GM18873 (cell line): ENCODE measurements around the gene TDRKH.
"Not testable (repeated sequence)": the region's sequence is repeated elsewhere in the genome, so short reads cannot be mapped to it uniquely, and the experiment has no call there.

Experiments
- ATAC-seq: cut with Tn5 transposase; IDR thresholded peaks from one replicate; pipeline ENCODE4 v1.9.1; 2021; ENCODE audit warnings: mild to moderate bottlenecking, moderate library complexity, moderate number of reproducible peaks; ENCODE audit not compliant: unreplicated experiment, low FRiP score

Gene TDRKH

DNA sequence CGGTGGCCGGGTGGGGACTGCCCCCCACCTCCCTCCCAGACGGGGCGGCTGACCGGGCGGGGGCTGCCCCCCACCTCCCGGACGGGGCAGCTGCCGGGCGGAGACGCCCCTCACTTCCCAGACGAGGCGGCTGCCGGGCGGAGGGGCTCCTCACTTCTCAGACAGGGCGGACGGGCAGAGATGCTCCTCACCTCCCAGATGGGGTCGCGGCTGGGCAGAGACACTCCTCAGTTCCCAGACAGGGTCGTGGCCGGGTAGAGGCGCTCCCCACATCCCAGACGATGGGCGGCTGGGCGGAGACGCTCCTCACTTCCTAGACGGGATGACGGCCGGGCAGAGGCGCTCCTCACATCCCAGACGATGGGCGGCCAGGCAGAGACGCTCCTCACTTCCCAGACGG is 21.0 kb downstream of the TDRKH start:
- ATAC-seq, result not testable (repeated sequence)

DNA sequence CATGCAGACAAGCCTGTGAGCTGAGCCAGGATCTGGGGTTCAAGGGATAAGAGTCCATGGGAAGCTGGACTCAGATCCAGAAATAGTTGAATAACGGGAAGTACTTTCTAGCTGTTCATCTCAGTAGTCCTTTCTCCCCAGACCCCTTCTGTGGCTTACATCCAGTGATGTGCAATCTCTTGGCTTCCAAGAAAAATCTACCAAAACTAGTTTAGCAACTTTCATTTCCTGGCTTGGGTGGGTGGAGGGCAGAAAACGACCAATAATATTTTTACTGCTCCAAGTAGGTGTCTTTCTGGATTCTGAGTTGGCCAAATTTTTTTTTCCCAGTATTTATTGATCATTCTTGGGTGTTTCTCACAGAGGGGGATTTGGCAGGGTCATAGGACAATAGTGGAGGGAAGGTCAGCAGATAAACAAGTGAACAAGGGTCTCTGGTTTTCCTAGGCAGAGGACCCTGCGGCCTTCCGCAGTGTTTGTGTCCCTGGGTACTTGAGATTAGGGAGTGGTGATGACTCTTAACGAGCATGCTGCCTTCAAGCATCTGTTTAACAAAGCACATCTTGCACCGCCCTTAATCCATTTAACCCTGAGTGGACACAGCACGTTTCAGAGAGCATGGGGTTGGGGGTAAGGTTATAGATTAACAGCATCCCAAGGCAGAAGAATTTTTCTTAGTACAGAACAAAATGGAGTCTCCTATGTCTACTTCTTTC is 21.8 kb downstream of the TDRKH start:
- ATAC-seq, result not testable (repeated sequence)

DNA sequence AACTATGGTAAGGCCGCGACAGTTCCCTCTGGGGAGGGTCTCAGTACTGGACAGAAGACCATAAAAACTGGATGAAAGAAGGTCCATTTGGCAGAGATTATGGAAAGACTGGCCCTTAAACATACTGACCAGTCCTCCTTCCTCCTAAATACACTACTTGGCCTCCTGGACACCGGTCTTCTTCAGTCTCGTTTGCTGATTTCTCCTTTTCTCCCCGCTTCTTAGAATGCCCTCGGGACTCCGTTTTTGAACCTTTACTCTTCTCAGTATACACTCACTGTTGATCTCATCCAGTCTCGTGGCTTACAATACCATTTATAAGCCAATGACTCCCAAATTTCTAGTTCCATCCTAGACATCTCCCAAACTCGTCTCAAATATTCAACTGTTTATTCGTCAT is 26.3 kb downstream of the TDRKH start:
- ATAC-seq, result no peak

DNA sequence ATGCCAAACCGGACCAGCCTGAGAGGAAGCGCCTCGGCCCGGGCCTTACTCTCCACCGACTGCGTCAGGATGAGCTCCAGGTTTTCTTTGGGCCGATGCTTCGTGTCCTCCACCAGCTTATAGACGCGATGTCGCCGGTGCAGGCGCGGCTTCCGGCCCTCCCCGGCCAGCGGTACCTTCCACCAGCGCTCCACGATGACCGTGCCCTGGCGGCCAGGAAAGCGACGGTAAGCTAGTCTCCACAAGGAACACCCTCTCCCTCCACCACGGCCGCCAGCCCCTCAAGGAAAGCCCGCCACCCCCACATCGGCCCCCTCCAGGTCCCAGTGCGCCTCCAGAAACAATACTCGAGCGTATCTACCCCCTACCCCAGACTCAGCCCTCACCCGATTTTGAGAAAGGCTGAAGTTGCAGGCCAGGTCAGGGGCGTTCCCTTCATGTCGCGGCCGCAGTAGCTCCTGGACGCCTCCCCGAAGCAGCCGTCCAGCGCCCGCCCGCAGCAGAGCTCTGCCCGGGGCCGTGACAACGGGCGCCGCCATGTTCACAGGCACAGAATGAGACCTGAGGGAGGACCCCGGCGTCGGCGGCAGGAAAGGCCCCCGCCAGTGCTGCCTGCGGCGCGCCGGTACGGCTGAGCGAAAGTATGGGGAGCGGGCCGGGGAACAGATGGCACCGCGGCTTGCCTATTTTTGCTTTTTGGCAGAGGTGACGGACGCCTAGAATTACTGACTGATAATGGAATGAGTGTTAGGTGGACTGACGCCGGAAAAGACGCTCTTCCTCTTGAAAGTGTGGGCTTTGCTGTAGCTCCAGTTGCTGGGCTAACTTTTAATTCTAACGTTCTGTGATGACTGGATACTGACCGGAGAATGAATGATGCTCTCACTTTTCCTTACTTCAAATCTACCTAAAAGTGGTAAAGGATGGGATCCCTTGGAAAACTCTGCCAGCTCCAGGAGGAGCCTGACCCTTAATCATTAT is 27.1 kb downstream of the TDRKH start, which contains the start of gene MRPL9:
TSS of gene MRPL9 (minus strand) at position 556 of the 981 bp plus-strand sequence. CDS start at position 539, 17 bp downstream.
- peak; percentile 77 for ATAC-seq

DNA sequence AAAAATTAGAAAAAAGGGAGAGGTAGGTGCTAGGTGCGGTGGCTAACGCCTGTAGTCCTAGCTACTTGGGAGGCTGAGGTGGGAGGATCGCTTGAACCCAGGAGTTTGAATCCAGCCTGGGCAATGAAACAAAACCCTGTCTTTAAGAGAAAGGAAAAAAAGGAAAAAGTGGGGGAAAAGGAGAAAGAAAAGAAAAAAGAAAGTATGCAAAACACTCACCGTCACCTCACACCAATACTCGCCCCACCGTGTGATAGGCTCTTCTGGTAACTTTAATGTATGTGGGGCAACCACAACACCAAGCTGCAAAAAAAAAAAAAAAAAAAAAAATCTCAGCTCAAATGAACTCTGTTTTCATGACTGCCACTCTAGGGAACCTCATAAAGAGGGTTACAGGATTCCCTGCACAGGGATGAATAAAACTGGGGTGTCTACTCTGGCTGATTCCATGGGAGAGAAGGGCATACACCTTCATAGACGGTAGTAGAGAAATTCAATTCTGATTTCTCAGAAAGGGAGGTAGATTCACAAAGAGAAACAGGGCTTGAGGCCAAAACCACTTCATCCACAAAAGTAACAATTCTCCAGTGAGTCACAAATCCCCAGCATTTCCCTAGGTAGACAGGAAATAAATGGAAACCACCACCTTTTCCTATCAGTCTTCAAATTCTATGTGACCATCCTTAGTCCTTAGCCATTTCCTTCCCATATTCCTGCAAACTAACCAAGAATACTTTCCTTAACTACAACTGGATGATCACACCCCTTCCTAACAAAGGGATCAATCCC is 29.5 kb downstream of the TDRKH start:
- no peak for ATAC-seq

DNA sequence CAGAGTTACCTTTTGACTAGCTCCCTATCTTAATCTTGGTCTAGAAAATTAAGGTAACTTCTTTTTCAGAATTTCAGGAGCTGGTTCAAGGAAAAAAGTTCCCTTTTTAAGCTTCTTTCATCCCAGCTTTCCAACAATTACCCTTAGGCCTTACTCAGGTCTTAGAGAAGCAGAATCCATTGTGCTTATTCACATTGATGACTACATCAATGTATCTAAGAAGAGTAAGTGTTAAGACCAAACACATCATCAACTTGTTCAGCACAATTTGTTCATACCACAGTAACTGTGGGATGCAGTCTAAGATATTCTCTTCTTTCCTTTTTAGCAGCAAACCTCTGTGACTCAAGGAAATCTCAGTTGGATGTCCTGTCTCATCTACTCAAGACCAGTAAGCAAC is 31.1 kb downstream of the TDRKH start:
- no peak for ATAC-seq

DNA sequence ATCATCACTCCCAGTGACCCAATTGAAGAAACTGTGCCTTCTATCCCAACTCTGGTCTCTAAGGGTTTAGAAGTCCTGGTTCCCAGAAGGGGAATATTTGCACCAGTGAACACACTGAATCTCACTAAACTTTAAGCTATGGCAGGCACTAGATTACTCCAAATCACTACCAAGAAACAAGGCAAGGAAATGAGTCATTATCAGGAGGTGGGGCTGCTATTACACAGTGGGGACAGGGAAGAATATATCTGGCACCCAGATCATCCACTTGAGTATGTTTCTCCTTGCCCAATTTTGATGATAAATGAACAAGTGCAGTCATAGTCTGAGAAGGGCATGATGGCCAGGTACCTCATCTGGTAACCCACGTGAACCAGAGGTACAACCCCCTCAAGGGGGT is 34.0 kb downstream of the TDRKH start:
- no peak for ATAC-seq

DNA sequence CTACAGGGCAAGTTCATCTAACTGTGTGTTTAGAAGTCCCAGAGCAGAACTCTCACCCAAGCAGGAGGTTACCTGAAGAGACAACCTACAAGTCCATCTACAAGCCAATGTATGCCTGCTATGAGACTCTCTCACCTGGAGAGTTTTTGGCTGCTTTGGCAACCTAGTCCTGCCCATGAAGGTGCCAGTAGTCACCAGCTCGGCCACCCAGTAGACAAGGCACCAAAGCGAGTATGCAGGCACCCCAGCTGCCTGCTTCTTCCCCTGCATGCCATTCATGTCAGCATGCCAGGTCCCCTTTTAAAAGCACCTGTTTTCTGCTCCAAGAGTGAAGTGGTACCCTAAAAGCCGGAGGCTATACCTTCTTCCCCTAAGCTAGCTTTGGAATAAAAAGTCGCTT is 48.8 kb downstream of the TDRKH start:
- no peak for ATAC-seq

DNA sequence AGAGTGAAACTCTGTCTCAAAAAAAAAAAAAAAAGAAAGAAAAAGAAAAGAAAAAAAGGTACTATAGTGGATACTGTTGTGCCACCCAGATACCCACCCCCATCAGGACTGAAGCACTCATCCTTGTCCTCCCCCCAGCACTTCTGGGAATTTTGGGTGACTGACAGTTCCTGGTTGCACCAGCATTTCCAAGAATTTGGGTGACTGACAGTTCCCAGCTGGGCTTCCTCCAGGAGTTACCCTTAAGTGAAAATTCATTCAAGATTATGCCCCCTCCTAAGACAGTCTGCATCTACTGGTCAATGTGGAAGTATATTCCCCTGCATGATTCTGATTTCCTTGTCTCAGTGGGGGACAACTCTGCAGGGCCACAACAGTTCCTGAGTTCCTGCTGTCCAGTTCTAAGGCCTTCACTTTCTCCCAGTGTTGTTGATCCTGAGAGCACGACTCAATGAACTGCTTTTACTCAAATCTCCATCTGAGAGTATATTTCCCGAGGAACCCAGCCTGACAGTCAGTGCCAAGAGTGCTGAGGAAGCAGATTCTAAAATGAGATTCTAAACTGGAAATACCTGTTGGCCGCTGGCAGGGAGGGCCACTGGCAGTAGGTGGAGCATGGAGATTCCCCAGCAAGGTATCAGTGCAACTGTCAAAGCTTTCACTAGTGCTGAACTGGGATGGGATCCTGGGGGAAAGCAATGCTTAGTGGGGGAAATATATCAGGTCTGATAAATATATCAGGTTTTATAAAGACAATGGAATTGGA is 50.5 kb downstream of the TDRKH start:
- no peak for ATAC-seq

DNA sequence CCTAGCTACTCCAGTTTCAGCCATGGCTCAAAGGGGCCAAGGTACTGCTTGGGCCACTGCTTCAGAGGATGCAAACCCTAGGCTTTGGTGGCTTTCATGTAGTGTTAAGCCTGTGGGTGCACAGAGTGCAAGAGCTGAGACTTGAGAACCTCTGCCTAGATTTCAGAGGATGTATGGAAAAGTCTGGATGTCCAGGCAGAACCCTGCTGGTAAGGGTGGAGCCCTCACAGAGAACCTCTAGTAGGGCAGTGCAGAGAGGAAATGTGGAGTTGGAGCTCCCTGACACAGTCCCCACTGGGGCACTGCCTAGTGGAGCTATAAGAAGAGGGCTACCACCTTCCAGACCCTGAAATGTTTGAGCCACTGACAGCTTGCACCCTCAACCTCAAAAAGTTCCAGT is 52.8 kb downstream of the TDRKH start:
- no peak for ATAC-seq

DNA sequence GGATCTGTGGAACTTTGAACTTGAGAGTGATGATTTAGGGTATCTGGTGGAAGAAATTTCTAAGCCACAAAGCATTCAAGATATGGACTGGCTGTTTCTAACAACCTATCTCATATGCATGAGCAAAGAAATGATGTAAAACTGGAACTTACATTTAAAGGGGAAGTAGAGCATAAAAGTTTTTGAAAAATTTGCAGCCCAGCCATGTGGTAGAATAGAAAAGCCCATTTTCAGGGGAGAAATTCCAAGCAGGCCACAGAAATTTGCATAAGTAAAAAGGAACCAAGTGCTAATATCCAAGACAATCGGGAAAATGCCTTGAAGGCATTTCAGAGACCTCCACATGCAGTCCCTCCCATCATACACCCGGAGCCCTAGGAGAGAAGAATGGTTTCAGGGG is 53.3 kb downstream of the TDRKH start:
- ATAC-seq, result no peak

DNA sequence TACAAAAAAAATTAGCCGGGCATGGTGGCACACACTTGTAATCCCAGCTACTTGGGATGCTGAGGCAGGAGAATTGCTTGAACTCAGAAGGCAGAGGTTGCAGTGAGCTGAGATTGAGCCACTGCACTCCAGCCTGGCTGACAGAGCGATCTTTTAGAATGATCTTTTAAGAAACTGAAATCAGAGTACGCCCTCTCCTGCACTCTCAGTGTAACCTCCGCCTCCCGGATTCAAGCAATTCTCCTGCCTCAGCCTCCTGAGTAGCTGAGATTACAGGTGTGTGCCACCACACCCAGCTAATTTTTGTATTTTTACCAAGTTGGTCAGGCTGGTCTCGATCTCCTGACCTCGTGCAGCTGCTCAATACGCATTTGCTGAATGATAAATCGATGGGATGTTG is 56.3 kb downstream of the TDRKH start:
- ATAC-seq, result not testable (repeated sequence)

DNA sequence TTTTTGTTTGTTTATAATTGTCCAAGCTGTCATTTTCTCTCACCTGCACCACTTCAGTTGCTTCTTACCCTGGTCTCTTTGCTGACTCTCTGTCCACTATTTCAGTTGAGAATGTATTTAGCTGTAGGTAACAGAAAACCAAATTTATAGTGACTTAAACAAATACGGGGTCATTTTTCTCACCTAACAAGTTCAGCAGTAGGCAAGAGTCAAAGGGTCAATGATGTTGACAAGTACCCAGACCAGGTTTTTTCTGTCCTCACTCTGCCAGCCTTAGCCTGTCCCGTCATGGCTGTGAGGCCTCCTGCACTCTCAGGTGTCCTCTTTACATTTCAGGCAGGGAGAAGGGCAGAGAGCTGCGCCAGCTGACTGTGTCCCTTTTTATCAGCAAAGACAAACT is 57.2 kb downstream of the TDRKH start:
- ATAC-seq, result no peak

DNA sequence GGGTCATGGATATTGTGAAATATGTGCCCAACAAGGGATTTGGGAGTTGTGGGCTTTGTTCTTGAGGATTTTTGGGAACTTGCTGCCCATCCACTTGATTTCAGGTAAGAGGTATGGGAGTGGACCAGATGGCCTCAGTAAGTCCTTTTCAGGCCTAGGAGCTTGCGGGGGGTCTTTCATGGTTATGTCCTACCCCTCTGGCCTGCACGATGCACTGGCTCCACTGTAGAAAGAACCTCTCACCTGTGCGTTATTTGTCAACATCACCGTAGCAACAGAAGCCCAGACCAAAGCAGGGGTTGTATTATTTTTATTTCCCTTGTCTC is 60.4 kb downstream of the TDRKH start:
- no peak for ATAC-seq

DNA sequence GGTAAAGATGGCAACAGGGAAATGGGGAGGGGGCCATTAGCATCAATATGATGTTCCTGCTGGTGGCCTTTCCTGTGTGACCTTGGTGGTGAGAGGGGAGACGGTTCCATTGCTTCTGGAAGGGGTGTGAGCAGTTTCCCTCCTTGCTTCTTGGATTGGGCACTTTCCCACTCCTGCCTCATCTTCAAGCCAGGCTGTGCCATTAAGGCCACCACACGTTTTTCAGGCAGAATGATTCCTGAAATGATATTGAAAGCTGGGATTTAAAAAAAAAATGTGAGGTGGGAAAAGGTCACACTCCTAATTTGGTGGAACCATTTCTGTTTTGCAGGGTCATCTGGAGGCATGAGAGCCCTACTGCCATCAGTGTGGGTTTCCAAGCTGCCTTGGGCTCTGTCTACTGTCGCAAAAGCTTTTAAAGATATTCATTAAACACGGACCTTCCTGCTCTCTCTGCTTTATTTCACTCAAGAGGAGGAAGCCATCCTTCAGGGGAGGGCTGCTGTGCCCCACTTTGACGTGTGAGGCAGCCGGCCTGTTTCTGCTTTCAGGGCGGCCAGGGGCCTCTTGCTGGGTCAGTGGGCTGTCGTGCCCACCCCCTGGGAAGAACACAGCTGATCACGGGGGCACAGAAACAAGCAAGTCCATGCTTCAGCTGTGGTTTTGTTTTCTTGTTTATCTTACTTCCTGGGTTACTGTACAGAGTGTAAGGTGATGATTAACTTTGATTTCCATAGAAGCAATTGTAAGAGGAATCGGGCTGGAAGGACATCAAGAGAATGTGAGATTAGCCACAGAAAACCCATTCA is 60.9 kb downstream of the TDRKH start:
- ATAC-seq, result no peak

DNA sequence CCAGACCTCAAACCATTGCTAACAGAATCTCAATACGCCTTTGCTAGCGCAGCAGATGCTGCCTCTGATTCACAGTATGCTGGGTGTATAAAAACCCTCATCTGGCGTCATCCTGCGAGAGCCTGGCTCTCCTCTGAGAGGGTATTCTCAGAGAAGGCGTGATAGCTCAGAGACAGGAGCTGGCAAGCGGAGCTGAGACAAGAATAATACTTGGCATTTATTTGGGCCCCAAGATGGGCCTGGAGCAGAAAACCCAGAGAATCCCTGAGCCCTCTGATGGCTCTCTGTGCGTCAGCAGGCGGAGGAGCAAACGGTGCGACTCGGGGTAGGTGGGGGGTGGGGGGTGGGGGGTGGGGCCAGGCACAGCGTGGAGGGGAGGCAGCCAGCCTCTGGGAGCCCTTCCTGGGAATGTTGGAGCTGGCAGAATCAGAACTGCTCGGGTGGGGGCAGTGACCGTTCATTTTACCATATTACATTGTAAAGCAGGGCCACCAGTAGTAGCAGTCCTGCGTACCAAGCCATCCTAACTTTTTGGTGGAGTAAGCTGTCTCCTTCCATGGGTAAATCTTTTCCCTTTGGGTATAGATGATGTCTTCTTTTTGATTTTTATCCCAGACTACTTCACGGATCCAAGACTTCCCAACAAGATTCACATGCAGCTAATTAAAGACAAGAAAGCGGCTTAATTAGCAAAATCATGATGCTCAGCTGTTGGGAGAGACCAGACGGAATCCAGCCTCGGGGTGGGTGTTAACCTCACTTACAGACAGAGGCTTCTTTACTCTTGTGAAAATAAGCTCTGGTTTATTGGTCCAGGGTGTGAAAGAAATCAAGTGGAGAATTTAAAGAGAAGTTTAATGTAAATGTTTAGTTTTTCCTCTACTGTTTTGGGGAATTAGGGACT is 61.9 kb downstream of the TDRKH start:
- ATAC-seq, result no peak

DNA sequence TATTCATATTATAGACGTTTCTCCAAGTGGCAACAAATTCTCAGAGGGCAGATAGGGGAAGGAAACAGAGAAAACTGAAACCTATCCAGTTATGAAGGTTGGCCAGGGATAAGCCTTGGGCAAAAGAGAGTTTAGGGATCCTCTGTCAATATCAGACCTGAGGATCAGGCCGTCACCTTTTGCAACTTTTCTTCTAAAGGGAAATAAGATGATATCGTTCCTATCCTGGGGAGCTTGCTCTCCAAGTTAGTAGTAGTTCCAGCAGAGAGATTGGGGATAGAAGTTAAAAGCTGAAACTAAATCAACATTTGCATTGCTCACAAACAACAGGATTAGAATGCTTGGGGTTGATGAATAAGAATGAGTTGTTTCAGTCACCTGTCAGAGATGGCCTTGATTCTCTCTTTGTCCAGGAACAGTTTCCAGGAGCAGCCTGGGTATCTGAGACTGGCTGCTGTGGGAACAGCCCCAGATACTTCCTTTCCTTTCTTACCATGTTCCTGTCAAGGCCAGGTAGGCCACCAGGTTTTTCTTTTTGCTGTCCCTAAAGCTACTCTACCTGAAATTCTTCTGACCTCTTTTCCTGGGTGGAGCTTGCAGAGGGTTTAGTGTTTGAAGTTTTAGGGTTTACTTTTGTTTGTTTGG is 66.5 kb downstream of the TDRKH start:
- ATAC-seq, result no peak
